ENCODE measurements around the gene LRRC30. TPM values are rescaled to one million over a fixed set of nuclear protein-coding genes. Genes with fewer than 3 reads are reported as not detected.

LRRC30 gene
- not detected for total RNA-seq

- H3K4me1 ChIP-seq: no peaks in the 10 kb centered on the region
- no peak for DNase-seq (ENCODE audit: low spot score in 2 of 2)
- no peak within 1 kb of the TSS for H3K4me3 ChIP-seq
- no peaks in the 10 kb centered on the region for H3K36me3 ChIP-seq
- TF ChIP-seq EP300 (IDR thresholded peaks at IDR 0.05) (no peak), POLR2A (IDR thresholded peaks at IDR 0.05) (no peak), CTCF (IDR thresholded peaks at IDR 0.05) (no peak), POLR2AphosphoS5 (IDR thresholded peaks at IDR 0.05) (no peak)
- H3K9me3 ChIP-seq: no peaks in the 10 kb centered on the region
- peaks cover 11% of the 10 kb centered on the region for H3K27me3 ChIP-seq
- 93% methylated on average over 13 of the region's 13 CpGs for WGBS
- no peak within 1 kb of the TSS for H3K27ac ChIP-seq
These were observed at the start of gene LRRC30 for GRCh38 chr18:7230626-7231349. LRRC30 (plus strand) TSS chr18:7231089; CDS start chr18:7231139, 50 bp downstream.

GRCh38 chr18:7185701-7186100 is 45.2 kb upstream of the LRRC30 start:
- WGBS: 93% methylated on average over 3 of the region's 3 CpGs

GRCh38 chr18:7190547-7191156 is 40.2 kb upstream of the LRRC30 start:
- Histone ChIP-seq H3K4me1 (no peaks in the 10 kb centered on the region), H3K36me3 (no peaks in the 10 kb centered on the region), H3K27ac (no peak overlapping the region), H3K4me3 (no peak overlapping the region), H3K27me3 (no peaks in the 10 kb centered on the region), H3K9me3 (no peaks in the 10 kb centered on the region)
- no peak for DNase-seq (ENCODE audit: low spot score in 2 of 2)
- 76% methylated on average over 2 of the region's 2 CpGs for WGBS
- TF ChIP-seq POLR2AphosphoS5 (IDR thresholded peaks at IDR 0.05) (no peak), CTCF (IDR thresholded peaks at IDR 0.05) (no peak), EP300 (IDR thresholded peaks at IDR 0.05) (no peak), POLR2A (IDR thresholded peaks at IDR 0.05) (no peak)

More at GRCh38 chr18:7185701-7186100, 45.2 kb upstream of the LRRC30 start:
- H3K27me3 ChIP-seq: no peaks in the 10 kb centered on the region
- no peak overlapping the region for H3K4me3 ChIP-seq
- no peak for DNase-seq (ENCODE audit: low spot score in 2 of 2)
- no peaks in the 10 kb centered on the region for H3K4me1 ChIP-seq
- TF ChIP-seq POLR2AphosphoS5 (IDR thresholded peaks at IDR 0.05) (no peak), EP300 (IDR thresholded peaks at IDR 0.05) (no peak), POLR2A (IDR thresholded peaks at IDR 0.05) (no peak), CTCF (IDR thresholded peaks at IDR 0.05) (no peak)
- H3K36me3 ChIP-seq: no peaks in the 10 kb centered on the region
- no peak overlapping the region for H3K27ac ChIP-seq
- no peaks in the 10 kb centered on the region for H3K9me3 ChIP-seq

GRCh38 chr18:7191736-7192135 is 39.2 kb upstream of the LRRC30 start:
- WGBS: 88% methylated on average over 2 of the region's 2 CpGs
- no peak for TF ChIP-seq POLR2AphosphoS5 (IDR thresholded peaks at IDR 0.05)
- TF ChIP-seq EP300 (IDR thresholded peaks at IDR 0.05): no peak
- TF ChIP-seq POLR2A (IDR thresholded peaks at IDR 0.05): no peak
- no peak for TF ChIP-seq CTCF (IDR thresholded peaks at IDR 0.05)
- Histone ChIP-seq H3K27me3 (no peaks in the 10 kb centered on the region), H3K36me3 (no peaks in the 10 kb centered on the region), H3K4me3 (no peak overlapping the region), H3K27ac (no peak overlapping the region), H3K4me1 (no peaks in the 10 kb centered on the region), H3K9me3 (no peaks in the 10 kb centered on the region)
- no peak for DNase-seq (ENCODE audit: low spot score in 2 of 2)

GRCh38 chr18:7195266-7195665 is 35.6 kb upstream of the LRRC30 start:
- DNase-seq (ENCODE audit: low spot score in 2 of 2): no peak
- Histone ChIP-seq H3K4me1 (no peaks in the 10 kb centered on the region), H3K9me3 (no peaks in the 10 kb centered on the region), H3K36me3 (no peaks in the 10 kb centered on the region), H3K27ac (no peak overlapping the region), H3K4me3 (no peak overlapping the region), H3K27me3 (no peaks in the 10 kb centered on the region)
- no peak for TF ChIP-seq CTCF (IDR thresholded peaks at IDR 0.05)
- no peak for TF ChIP-seq POLR2AphosphoS5 (IDR thresholded peaks at IDR 0.05)
- no peak for TF ChIP-seq POLR2A (IDR thresholded peaks at IDR 0.05)
- no peak for TF ChIP-seq EP300 (IDR thresholded peaks at IDR 0.05)
- WGBS: 66% methylated on average over 5 of the region's 5 CpGs

Data from suprapubic skin (tissue), 4 donors.